Hepatocyte (in vitro differentiated cells): ENCODE data around the gene KIRREL1.

ENCODE experiments used
- EZH2 ChIP-seq: fragments of 200-600 bp; sonication (generic); IDR thresholded peaks from 2 replicates; pipeline ENCODE4 v1.6.1; 2016; ENCODE audit warnings: antibody characterized with exemption, mild to moderate bottlenecking, borderline replicate concordance
- TF ChIP-seq, protein P1 (sequence below): fragments of 200-600 bp; sonication (generic); IDR thresholded peaks from 2 replicates; pipeline ENCODE4 v1.5.1; 2016; ENCODE audit warnings: antibody characterized with exemption, mild to moderate bottlenecking; ENCODE audit not compliant: poor library complexity

DNA sequence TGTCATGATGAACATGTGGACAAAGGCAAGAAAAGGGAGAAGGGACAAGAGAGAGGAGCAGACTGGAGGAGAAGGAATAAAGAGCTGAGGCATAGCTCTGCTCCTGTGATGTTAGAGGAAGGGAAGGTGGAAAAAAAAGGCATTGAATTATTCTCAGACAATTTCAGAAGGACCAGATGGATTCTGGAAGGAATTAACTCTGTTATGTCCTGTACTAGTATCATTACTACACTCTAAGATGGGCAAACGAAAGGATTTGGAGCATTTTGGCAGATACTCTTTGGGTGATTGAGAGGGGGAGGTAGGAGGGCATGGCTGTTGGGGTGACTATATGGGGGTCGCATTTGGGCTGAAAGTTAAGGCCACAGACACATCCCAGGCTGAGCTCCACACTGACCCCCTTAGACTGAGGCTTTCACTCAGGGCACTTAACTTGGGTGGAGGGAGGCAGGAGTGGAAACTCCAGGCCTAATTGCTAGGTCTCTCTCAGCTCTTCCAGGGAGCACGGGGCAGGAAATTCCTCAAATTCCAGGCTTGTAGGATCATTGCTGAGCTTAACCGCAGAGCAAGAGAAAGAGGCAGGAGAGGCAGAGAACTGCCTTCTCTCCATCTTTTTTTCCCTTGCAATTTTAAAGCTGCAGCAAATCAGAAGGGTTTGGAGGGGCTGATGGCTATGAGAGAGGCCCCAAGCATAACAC, 25.9 kb downstream of the KIRREL1 start:
- TF ChIP-seq, protein P1, sequence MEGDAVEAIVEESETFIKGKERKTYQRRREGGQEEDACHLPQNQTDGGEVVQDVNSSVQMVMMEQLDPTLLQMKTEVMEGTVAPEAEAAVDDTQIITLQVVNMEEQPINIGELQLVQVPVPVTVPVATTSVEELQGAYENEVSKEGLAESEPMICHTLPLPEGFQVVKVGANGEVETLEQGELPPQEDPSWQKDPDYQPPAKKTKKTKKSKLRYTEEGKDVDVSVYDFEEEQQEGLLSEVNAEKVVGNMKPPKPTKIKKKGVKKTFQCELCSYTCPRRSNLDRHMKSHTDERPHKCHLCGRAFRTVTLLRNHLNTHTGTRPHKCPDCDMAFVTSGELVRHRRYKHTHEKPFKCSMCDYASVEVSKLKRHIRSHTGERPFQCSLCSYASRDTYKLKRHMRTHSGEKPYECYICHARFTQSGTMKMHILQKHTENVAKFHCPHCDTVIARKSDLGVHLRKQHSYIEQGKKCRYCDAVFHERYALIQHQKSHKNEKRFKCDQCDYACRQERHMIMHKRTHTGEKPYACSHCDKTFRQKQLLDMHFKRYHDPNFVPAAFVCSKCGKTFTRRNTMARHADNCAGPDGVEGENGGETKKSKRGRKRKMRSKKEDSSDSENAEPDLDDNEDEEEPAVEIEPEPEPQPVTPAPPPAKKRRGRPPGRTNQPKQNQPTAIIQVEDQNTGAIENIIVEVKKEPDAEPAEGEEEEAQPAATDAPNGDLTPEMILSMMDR = peak; percentile 5
- no peak for TF ChIP-seq EZH2
